Fibroblast of pulmonary artery (primary cell): ENCODE data around the gene TMEM88.

Source experiments
- DNase-seq: peaks from one replicate; pipeline ENCODE4 v3.0.0-alpha.2; 2010; ENCODE audit warnings: low read depth
- H3K4me3 ChIP-seq: replicated peaks from 2 replicates; pipeline ENCODE4 v1.5.1; 2011; ENCODE audit warnings: low read depth, mild to moderate bottlenecking, control low read depth, low read length, moderate library complexity
- CTCF ChIP-seq: IDR thresholded peaks from 2 replicates; pipeline ENCODE4 v1.5.1; 2011; ENCODE audit warnings: mild to moderate bottlenecking, control low read depth, low read length, inconsistent platforms; ENCODE audit errors: missing control alignments

The TMEM88 gene

GRCh38 chr17:7843536-7844291, 11.2 kb upstream of the TMEM88 start:
- peak; percentile 92 for DNase-seq
- H3K4me3 ChIP-seq, result peak overlapping the region; percentile 81
- no peak for TF ChIP-seq CTCF

- TF ChIP-seq CTCF, result no peak
- H3K4me3 ChIP-seq, result peak overlapping the region; percentile 81
- peak; percentile 96 for DNase-seq
Measured at GRCh38 chr17:7844292-7845154, 10.3 kb upstream of the TMEM88 start.

GRCh38 chr17:7845359-7846062, 9.4 kb upstream of the TMEM88 start:
- no peak for DNase-seq
- TF ChIP-seq CTCF, result no peak
- peak overlapping the region; percentile 81 for H3K4me3 ChIP-seq

GRCh38 chr17:7846063-7846735, 8.7 kb upstream of the TMEM88 start:
- H3K4me3 ChIP-seq, result no peak overlapping the region
- TF ChIP-seq CTCF, result no peak
- no peak for DNase-seq

GRCh38 chr17:7846765-7847661, 7.9 kb upstream of the TMEM88 start:
- TF ChIP-seq CTCF, result no peak
- DNase-seq, result no peak
- H3K4me3 ChIP-seq, result no peak overlapping the region
